ENCODE measurements around the gene TTC13.

The TTC13 gene

DNA sequence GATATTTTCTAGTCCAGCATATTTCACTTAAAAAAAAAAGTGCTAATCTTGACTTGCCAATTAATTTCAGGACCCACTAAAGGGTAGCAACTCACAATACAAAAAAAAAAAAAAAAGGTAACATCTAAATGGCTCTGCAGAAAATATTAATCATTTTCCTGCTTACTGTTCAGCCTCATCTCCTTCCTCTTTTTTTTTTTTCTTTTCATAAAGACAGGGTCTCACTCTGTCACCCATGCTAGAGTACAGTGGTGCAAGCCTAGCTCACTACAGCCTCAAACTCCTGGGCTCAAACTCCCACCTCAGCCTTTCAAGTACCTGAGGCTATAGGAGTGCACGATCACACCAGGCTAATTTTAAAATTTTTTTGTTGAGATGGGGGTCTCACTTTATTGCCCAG lies 30.4 kb downstream of the TTC13 start:
- no peak for DNase-seq (ENCODE audit: low read depth in 2 of 2)

DNA sequence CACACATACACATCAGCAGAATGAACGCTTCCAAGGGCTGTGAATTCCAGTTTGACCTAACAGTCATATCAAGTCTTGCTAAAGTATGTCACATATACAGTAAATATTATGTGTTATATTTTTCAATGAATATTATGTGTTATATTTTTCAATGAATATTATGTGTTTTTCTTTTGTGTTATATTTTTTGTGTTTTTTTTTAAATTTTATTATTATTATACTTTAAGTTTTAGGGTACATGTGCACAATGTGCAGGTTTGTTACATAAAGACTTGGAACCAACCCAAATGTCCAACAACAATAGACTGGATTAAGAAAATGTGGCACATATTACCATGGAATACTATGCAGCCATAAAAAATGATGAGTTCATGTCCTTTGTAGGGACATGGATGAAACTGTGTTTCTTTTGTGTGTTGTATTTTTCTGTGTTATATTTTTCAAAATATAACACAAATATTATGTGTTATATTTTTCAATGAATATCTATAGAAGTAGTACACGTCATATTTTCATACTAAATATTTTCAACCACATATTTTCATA lies 35.5 kb downstream of the TTC13 start:
- no peak for DNase-seq (ENCODE audit: low read depth in 2 of 2)

GRCh38 chr1:230940848-230941247 lies 37.8 kb downstream of the TTC13 start:
- no peak for DNase-seq (ENCODE audit: low read depth in 2 of 2)

DNA sequence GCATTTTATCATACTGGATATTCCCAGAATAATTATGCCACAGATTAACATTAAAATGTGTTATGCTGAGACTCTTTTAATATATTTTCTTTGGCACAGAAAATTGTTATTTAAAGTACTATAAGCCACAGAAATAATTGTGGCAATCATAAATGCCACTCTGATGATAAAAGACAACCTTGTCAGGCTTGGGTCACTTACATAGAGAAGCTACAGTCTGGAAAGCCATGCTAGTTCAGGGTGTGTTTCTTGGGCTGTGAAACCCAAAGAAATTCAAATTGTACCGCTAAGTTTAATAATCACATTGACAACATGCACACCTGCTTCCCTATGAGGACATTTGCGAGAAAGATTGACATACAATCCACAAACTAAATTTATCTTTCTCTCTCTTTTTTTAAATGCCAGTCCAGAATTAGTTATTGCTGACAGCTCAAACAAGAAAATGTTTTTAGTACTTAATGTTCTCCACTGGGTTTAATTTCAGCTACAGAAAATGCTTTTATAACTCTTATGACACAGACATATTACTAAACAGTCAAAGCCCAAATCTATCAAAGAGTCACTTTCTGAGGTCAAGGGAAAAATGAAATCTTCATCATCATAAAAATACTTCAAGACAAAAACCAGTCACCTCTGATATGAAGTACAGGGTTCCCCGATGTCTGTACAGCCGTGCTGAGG lies 38.7 kb downstream of the TTC13 start:
- no peak for DNase-seq (ENCODE audit: low read depth in 2 of 2)

DNA sequence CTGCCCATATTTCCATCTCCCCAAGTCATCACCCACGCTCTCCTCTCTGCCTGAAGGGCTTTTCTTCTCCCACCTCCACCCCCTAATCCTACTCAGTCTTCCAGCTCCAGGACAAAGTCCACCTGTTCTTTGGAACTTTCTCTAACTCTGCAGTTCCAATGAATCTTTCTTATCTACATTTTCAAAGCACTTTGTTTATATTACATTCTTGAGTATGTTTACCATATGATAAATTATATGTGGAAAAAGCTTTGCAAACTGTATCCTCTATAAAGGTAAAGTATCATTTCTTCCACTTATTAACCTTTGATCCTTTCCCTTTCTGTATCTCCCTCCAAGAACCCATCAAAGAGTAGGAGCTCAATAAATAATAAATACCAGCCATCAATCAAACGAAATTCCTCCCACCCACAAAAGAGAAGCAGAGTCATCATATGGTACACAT lies 39.7 kb downstream of the TTC13 start:
- no peak for DNase-seq (ENCODE audit: low read depth in 2 of 2)

DNA sequence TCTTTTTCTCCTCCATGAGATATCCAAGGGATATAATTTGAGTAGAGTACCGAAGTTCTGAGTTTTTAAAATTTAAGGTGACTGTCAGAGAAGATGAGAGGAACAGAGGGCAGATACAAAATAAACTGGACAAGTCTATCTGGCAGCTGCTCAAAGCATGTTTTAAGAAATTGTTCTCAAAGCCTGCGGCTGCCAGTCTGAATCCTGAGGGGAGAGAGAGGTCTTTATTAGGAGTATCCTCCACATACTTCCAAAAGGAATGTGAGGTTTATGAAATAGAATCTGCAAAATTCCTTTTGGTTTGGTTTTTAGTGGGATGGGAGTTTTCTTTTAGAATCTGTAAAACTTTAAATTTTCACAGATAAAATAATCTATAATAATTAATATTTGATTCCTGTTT lies 41.3 kb downstream of the TTC13 start:
- no peak for DNase-seq (ENCODE audit: low read depth in 2 of 2)

DNA sequence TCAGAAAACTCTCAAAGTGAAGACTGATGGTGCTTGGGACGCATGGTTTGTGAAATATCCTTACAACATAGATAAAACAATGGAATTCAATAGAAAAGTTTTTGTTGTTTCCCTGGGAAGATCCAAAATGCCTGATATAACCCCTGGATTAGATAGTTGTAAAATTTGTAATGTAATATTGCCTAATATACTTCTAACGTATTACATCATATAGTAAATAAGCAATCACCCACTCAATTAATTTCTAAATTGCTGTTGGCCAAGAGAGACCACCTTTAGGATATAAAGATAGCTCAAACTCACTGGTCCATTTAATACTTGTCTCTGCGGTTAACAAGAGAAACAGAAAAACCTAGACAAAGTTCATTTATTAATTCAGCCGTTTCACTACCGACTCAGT lies 42.2 kb downstream of the TTC13 start:
- DNase-seq (ENCODE audit: low read depth in 2 of 2), result no peak

DNA sequence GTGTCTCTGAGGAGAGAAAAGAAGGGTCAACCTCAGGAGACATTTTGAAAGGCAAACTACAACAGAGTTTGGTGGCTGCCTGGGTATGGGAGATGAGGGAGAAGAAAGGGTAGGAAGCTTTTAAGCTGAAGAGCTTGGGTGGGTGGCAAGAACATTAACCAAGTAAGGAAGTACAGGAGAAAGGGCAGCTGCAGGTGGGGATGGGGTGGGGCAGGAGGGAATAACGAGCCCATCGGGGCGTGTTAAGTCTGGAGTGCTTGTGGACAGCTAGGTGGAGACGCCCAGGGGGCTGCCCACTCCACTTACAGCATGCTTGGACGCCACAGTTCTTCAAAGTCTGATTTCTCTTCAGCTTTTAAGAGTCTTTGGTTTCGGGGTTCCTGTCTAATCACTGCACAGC lies 42.8 kb downstream of the TTC13 start:
- no peak for DNase-seq (ENCODE audit: low read depth in 2 of 2)

DNA sequence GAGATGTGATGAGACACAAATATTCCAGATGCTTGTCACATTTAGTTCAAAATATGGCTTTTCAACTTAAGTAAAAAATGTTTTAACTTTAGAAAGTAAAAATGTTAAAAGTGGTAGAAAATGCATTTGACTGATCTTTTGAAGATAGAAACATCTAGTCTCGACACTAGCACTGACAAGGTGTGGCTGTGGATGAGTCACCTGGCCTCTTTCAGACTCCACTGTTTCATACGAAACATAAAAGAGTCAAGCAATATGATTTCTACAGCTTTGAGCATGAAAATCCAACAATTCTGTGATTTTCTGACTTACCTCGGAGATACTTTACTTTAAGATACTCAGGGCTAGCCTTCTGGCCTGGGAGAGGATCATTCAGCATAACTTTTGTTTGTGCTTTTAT lies 47.7 kb downstream of the TTC13 start:
- DNase-seq (ENCODE audit: low read depth in 2 of 2), result no peak

- DNase-seq (ENCODE audit: low read depth in 2 of 2), result no peak
These were observed 52.5 kb downstream of the TTC13 start for GRCh38 chr1:230926182-230926581.

DNA sequence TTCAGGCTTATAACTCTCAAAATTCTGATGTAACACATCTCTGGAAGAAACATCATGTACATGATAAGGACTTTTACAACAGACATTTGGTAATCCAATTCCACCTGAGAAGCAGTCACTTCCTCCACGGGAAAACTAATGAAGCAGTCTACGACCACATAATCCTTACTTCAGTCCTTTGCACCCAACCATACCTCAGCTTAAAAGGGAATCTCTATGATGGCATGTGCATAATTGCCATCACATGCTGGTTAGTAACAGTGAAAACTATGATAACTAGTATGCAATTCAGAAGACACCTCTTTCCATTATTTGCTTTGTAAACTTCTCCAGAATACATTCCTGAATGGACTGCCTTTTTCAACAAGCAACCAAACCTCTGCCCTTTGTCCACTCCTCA lies 53.1 kb downstream of the TTC13 start:
- DNase-seq (ENCODE audit: low read depth in 2 of 2), result no peak

DNA sequence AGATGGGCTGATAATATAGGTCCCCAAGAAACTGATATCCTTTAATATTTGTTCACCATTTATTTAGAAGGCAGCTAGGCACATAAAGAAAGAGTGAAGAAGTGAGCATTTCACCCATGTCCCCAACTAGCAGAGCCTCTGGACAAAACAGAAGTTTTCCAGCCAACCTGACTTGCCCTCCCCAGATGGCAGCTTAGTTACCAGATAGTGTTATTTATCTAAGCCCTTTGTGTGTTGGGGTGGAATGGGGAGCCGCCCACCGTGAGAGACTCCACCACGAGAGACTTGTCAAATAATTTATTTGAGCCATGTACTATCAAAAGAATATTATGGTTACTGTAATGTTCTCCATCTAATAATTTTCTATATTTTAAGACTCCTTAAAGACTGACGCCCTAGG lies 55.5 kb downstream of the TTC13 start:
- no peak for DNase-seq (ENCODE audit: low read depth in 2 of 2)

- DNase-seq (ENCODE audit: low read depth in 2 of 2), result no peak
These were observed 56.0 kb downstream of the TTC13 start for GRCh38 chr1:230922620-230923019.

GRCh38 chr1:230919207-230919606 lies 59.5 kb downstream of the TTC13 start:
- no peak for DNase-seq (ENCODE audit: low read depth in 2 of 2)

GRCh38 chr1:230917284-230918135 lies 61.2 kb downstream of the TTC13 start:
- DNase-seq (ENCODE audit: low read depth in 2 of 2), result peak; percentile 51 to 52

- no peak for DNase-seq (ENCODE audit: low read depth in 2 of 2)
These were observed 61.9 kb downstream of the TTC13 start for GRCh38 chr1:230916587-230917283.

DNA sequence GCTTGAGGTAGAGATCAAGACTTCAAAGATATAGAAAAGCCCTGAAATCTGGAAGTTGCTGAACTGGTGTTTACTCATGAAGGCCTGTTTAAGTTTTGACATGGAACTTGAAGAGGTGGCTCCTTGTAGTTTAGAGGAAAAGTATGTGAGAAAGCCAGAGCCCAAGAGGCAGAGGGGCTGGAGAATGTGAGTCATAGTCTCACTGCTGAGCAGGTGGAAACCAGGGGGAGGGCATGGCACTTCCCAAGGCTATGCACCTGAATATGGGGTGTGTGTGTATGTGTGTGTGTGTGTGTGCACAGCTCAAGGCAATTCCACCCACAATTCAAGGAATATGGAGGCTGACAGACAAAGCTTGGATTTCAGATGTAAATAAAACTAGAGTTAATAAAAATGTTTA lies 63.6 kb downstream of the TTC13 start:
- no peak for DNase-seq (ENCODE audit: low read depth in 2 of 2)

- DNase-seq (ENCODE audit: low read depth in 2 of 2), result no peak
These were observed 65.2 kb downstream of the TTC13 start for GRCh38 chr1:230913496-230913895.

DNA sequence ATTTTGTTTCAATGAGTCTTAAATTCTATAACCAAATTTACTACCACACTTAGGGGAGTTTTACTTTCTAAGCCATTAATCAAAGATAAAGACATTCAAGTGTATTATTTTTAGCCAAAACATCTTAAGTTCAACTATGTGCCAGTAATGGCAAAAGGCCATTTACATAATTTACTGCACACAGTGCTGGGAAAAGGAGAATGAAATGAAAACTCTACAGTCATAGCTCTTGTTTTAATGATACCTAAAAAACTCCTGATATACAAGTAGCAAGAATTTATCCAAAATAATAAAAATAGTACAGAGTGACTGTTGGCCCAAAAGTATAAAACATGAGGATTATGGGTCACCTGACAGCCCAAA lies 67.9 kb downstream of the TTC13 start:
- DNase-seq (ENCODE audit: low read depth in 2 of 2), result no peak

DNA sequence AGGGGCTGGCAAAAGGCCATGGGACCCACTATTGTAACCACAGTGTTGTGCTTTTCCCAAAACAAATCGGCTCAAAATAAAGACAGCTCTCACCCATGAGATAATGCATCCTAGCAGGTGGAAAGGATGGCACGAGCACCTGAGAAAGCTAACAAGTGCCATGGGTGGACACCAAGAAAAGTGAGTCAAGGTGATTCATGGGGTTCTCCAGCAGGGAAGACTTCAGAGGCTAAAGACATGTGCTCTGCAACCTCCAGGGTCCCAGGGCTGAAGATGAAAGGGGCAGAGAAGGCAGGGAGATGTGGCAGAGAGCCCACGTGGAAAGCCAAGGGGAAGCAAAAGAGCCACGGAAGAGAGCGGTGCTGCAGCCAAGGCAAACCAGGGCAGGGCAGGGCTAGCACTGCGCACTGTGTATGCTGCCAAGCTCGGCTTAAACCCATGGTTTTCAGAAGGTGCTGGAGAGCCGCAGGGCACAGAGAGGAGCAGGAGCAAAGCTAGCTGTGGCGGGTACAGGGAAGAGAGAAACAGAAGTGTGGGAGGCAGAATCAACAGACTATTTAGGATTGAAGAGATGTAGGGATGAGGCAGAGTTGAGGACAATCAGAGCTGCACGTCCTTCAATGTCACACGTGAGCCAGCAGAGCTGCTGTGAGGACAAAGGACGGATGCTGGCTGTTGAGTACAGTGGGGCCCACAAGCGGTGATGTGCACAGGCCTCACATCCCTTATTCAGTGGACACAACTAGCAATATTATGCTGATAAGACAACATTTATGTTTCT lies 68.5 kb downstream of the TTC13 start:
- DNase-seq (ENCODE audit: low read depth in 2 of 2), result no peak

DNA sequence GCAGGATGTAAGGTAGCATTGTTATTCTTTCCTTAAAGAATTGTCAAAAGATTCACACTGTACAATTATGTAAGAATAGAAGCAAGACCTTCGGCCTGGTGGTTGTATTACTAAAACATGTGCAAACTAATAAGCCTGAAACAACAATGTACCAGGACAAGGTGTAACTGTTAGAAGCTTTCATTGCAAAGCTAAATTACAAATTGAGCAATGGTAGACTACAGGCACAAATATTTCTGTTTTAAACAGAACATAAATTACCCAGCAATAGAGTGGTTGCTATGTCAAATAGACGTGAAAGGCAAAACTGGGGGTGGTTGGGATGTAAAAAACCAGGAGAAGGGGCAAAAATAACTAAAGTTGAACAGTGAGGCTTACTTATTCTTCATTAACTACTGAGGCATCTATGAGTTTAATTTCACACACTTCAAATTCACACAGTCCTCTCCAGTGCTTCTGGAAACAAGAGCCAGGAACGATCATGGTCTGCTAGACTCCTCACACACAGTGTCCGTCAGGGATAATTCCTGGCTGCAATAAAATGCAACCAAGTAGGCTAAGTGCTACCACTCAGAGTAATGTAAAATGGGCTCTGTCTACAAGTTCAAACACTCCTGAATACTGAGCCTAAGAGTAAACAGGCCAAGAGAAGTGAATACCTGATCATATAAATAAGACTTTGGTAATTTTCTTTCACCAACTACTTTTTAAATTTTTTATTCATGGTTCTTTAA lies 71.0 kb downstream of the TTC13 start:
- no peak for DNase-seq (ENCODE audit: low read depth in 2 of 2)

All from activated CD8-positive, alpha-beta memory T cell treated with anti-CD3 and anti-CD28 coated beads for 4 hours (primary cell).